OCI-LY3 (cell line): ENCODE measurements around the gene ZNF730.
"Not testable (repeated sequence)": the region's sequence is repeated elsewhere in the genome, so short reads cannot be mapped to it uniquely, and the experiment has no call there.

ENCODE experiments used
- CTCF ChIP-seq: fragments of 200-600, 300-600 bp; sonication (generic); IDR thresholded peaks from 2 replicates; pipeline ENCODE4 v1.5.1; 2014; ENCODE audit warnings: antibody characterized with exemption, low read length, low read depth
- EZH2phosphoT487 ChIP-seq: fragments of 200-600 bp; shearing (Covaris generic); IDR thresholded peaks from 2 replicates; pipeline ENCODE4 v1.6.1; 2018; ENCODE audit warnings: antibody characterized with exemption, mixed run types, low read depth

GRCh38 chr19:23077776-23078175 lies 39.0 kb upstream of the ZNF730 start:
- not testable (repeated sequence) for TF ChIP-seq CTCF, EZH2phosphoT487
